IMR-90 (cell line): Measurements from ENCODE around the gene SLC29A2. TPM values are rescaled to one million over a fixed set of nuclear protein-coding genes. Genes with fewer than 3 reads are reported as not detected.

ENCODE experiments used
- ATAC-seq: fragments of 200-7000 bp; cut with Tn5 transposase; 2 replicates; pipeline ENCODE4 v1.9.1; 2020; ENCODE audit warnings: low read depth, mild to moderate bottlenecking, moderate library complexity
- BruUV-seq: library from RNA; stranded (reverse); fragments of 400-500 nt; replicated peaks from 2 replicates; lab custom pipeline; 2021; lab: Mats Ljungman, UMichigan
- CTCF ChIA-PET: fragments of 300-600 bp; formaldehyde crosslinking; extraction: SDS; loops from one replicate; lab custom pipeline; 2021; ENCODE audit warnings: antibody characterized with exemption; lab: Yijun Ruan, JAX
- POLR2A ChIA-PET: fragments of 300-600 bp; sonication (Branson Sonifier 250); formaldehyde crosslinking; loops from one replicate; lab custom pipeline; 2022; ENCODE audit warnings: antibody characterized with exemption; ENCODE audit not compliant: unreplicated experiment; lab: Charles Lee
- DNase-seq: peaks from one replicate; pipeline ENCODE4 v3.0.0; 2013
- H2AFZ ChIP-seq: replicated peaks from 2 replicates; pipeline ENCODE3; 2013; ENCODE audit warnings: low read length, mild to moderate bottlenecking; ENCODE audit not compliant: poor library complexity
- H2AK5ac ChIP-seq: 2 replicates; pipeline ENCODE4 v1.6.1; 2013; ENCODE audit warnings: low read depth, low read length, inconsistent platforms
- H2AK9ac ChIP-seq: replicated peaks from 2 replicates; pipeline ENCODE3; 2013; ENCODE audit warnings: mild to moderate bottlenecking, low read depth, low read length, moderate library complexity; ENCODE audit not compliant: poor library complexity
- H2BK120ac ChIP-seq: 2 replicates; pipeline ENCODE4 v1.6.1; 2013; ENCODE audit warnings: low read depth, low read length, inconsistent platforms
- H2BK15ac ChIP-seq: 3 replicates; pipeline ENCODE4 v1.6.1; 2013; ENCODE audit warnings: low read depth, low read length, inconsistent platforms
- H2BK20ac ChIP-seq: 2 replicates; pipeline ENCODE4 v1.6.1; 2013; ENCODE audit warnings: low read depth, mild to moderate bottlenecking, inconsistent platforms, low read length, moderate library complexity
- H2BK5ac ChIP-seq: 2 replicates; pipeline ENCODE4 v1.6.1; 2013; ENCODE audit warnings: mild to moderate bottlenecking, low read depth, low read length, inconsistent platforms; ENCODE audit not compliant: poor library complexity, severe bottlenecking
- H3K14ac ChIP-seq: replicated peaks from 2 replicates; pipeline ENCODE4 v1.6.1; 2013; ENCODE audit warnings: low read depth, low read length, inconsistent platforms
- H3K18ac ChIP-seq: 2 replicates; pipeline ENCODE4 v1.6.1; 2013; ENCODE audit warnings: low read depth, low read length, control low read depth
- H3K23ac ChIP-seq: 2 replicates; pipeline ENCODE4 v1.6.1; 2013; ENCODE audit warnings: low read depth, low read length, inconsistent platforms
- H3K27ac ChIP-seq: 2 replicates; pipeline ENCODE4 v1.5.1; 2013; ENCODE audit warnings: mild to moderate bottlenecking, control low read depth, low read length; ENCODE audit not compliant: insufficient read depth
- H3K27me3 ChIP-seq: 2 replicates; pipeline ENCODE4 v1.6.1; 2013; ENCODE audit warnings: low read length; ENCODE audit not compliant: control insufficient read depth, insufficient read depth
- H3K36me3 ChIP-seq: 2 replicates; pipeline ENCODE4 v1.6.1; 2013; ENCODE audit warnings: low read length, mixed read lengths; ENCODE audit not compliant: control insufficient read depth, insufficient read depth
- H3K4ac ChIP-seq: 2 replicates; pipeline ENCODE4 v1.6.1; 2013; ENCODE audit warnings: low read depth, low read length, inconsistent platforms
- H3K4me1 ChIP-seq: 2 replicates; pipeline ENCODE4 v1.6.1; 2013; ENCODE audit warnings: low read length, mixed read lengths; ENCODE audit not compliant: control insufficient read depth, insufficient read depth
- H3K4me2 ChIP-seq: 2 replicates; pipeline ENCODE4 v1.6.1; 2013; ENCODE audit warnings: low read depth, mild to moderate bottlenecking, control low read depth, low read length, moderate library complexity
- H3K4me3 ChIP-seq: 2 replicates; pipeline ENCODE4 v1.5.1; 2013; ENCODE audit warnings: low read depth, mild to moderate bottlenecking, control low read depth, low read length, moderate library complexity; ENCODE audit not compliant: insufficient read depth
- H3K56ac ChIP-seq: 2 replicates; pipeline ENCODE4 v1.6.1; 2013; ENCODE audit warnings: low read length, inconsistent platforms; ENCODE audit not compliant: insufficient read depth; ENCODE audit errors: extremely low read depth
- H3K79me1 ChIP-seq, 2 experiments: 2 replicates each; pipeline ENCODE4 v1.6.1; 2013; ENCODE audit warnings: low read length in 2 of 2, inconsistent platforms in 1 of 2, low read depth in 1 of 2
- H3K9ac ChIP-seq: 2 replicates; pipeline ENCODE4 v1.6.1; 2013; ENCODE audit warnings: low read depth, low read length, control low read depth
- H3K9me1 ChIP-seq: 2 replicates; pipeline ENCODE4 v1.6.1; 2013; ENCODE audit warnings: low read length, inconsistent platforms; ENCODE audit not compliant: insufficient read depth
- H3K9me3 ChIP-seq: 2 replicates; pipeline ENCODE4 v1.6.1; 2013; ENCODE audit warnings: low read length; ENCODE audit not compliant: control insufficient read depth, insufficient read depth
- H4K20me1 ChIP-seq: 2 replicates; pipeline ENCODE4 v1.6.1; 2013; ENCODE audit warnings: low read length, inconsistent platforms; ENCODE audit not compliant: insufficient read depth
- H4K5ac ChIP-seq: 2 replicates; pipeline ENCODE4 v1.6.1; 2013; ENCODE audit warnings: mild to moderate bottlenecking, low read depth, low read length, control low read depth
- H4K8ac ChIP-seq, 2 experiments: 2 replicates each; pipeline ENCODE4 v1.6.1; 2013; ENCODE audit warnings: low read depth in 2 of 2, low read length in 2 of 2, control low read depth in 1 of 2, inconsistent platforms in 1 of 2
- H4K91ac ChIP-seq: 2 replicates; pipeline ENCODE4 v1.6.1; 2013; ENCODE audit warnings: low read depth, low read length, inconsistent platforms; ENCODE audit not compliant: insufficient read depth
- BHLHE40 ChIP-seq: fragments of 150-350 bp; IDR thresholded peaks from 2 replicates; pipeline ENCODE4 v1.6.1; 2016; ENCODE audit warnings: mild to moderate bottlenecking, low read depth, low read length
- CEBPB ChIP-seq: IDR thresholded peaks from 2 replicates; pipeline ENCODE4 v1.6.1; 2012; ENCODE audit warnings: low read depth, low read length, improper control_type of control experiment
- CHD1 ChIP-seq: IDR thresholded peaks from 2 replicates; pipeline ENCODE4 v1.6.1; 2012; ENCODE audit warnings: low read depth, low read length, improper control_type of control experiment
- FOS ChIP-seq: fragments of 150-350 bp; IDR thresholded peaks from 2 replicates; pipeline ENCODE4 v1.6.1; 2016; ENCODE audit warnings: low read depth, low read length
- MAFK ChIP-seq: IDR thresholded peaks from 2 replicates; pipeline ENCODE4 v1.6.1; 2012; ENCODE audit warnings: low read depth, low read length, improper control_type of control experiment
- MXI1 ChIP-seq: IDR thresholded peaks from 2 replicates; pipeline ENCODE4 v1.6.1; 2012; ENCODE audit warnings: low read depth, mild to moderate bottlenecking, low read length, moderate library complexity, borderline replicate concordance
- NFE2L2 ChIP-seq: fragments of 150-350 bp; IDR thresholded peaks from 2 replicates; pipeline ENCODE4 v1.6.1; 2016; ENCODE audit warnings: low read depth, mild to moderate bottlenecking, low read length
- POLR2A ChIP-seq: IDR thresholded peaks from 2 replicates; pipeline ENCODE4 v1.6.1; 2012; ENCODE audit warnings: mild to moderate bottlenecking, low read depth, low read length
- RAD21 ChIP-seq: IDR thresholded peaks from 2 replicates; pipeline ENCODE4 v1.6.1; 2012; ENCODE audit warnings: low read length, improper control_type of control experiment
- RCOR1 ChIP-seq: IDR thresholded peaks from 2 replicates; pipeline ENCODE4 v1.6.1; 2012; ENCODE audit warnings: mild to moderate bottlenecking, low read length, improper control_type of control experiment; ENCODE audit not compliant: insufficient replicate concordance
- RFX5 ChIP-seq: IDR thresholded peaks from 2 replicates; pipeline ENCODE4 v1.8.0; 2012; ENCODE audit warnings: low read depth, mild to moderate bottlenecking, low read length, moderate library complexity
- SMC3 ChIP-seq: fragments of 150-350 bp; IDR thresholded peaks from 2 replicates; pipeline ENCODE4 v1.6.1; 2016; ENCODE audit warnings: low read depth, mild to moderate bottlenecking, antibody characterized with exemption, low read length, moderate library complexity
- USF2 ChIP-seq: fragments of 150-350 bp; IDR thresholded peaks from 2 replicates; pipeline ENCODE4 v1.6.1; 2017; ENCODE audit warnings: mild to moderate bottlenecking, antibody characterized with exemption, low read length, low read depth
- WGBS, 2 experiments: methylation state at CpG; one replicate each; pipeline versions ENCODE4 v1.1.5 to v1.1.7; 2013; ENCODE audit warnings: missing lambda C conversion rate in 2 of 2; ENCODE audit not compliant: insufficient read length in 1 of 2; ENCODE audit errors: extremely low coverage in 2 of 2; 5-methylcytosine and 5-hydroxymethylcytosine counted together
- dilution Hi-C: fragments of 300-500 bp; cut with HindIII; formaldehyde crosslinking; loops from one replicate; pipeline ENCODE4 v1.14.3; 2018; ENCODE audit warnings: low sequenced_read_pairs; ENCODE audit not compliant: unreplicated experiment
- in situ Hi-C: fragments of 300-500 bp; cut with MboI; formaldehyde crosslinking; loops from 3 replicates; pipeline ENCODE4 v1.14.3; 2019; ENCODE audit warnings: low sequenced_read_pairs, inconsistent platforms, mixed read lengths
- intact Hi-C: fragments of 100-400 bp; cut with micrococcal nuclease; formaldehyde crosslinking; loops from 2 replicates; pipeline ENCODE4 v1.10.0; 2022
- polyA plus RNA-seq, 3 experiments: library from polyadenylated mRNA; depleted of rRNA; stranded (reverse); fragments of >200 nt; gene quantifications; 2 replicates each; pipeline ENCODE4 v1.2.3, GENCODE V29; 2012; ENCODE audit warnings: low replicate concordance in 1 of 3
- total RNA-seq: library from RNA; depleted of rRNA; stranded (reverse); fragments of >200 nt; gene quantifications from 2 replicates; pipeline ENCODE4 v1.2.3, GENCODE V29; 2012
- TF ChIP-seq, protein P1 (sequence below): conservative IDR thresholded peaks from 2 replicates; pipeline ENCODE4 v1.5.1; 2012; ENCODE audit warnings: mild to moderate bottlenecking, low read depth, low read length, improper control_type of control experiment
- TF ChIP-seq, protein P2 (sequence below): fragments of 150-350 bp; IDR thresholded peaks from 2 replicates; pipeline ENCODE4 v1.6.1; 2016; ENCODE audit warnings: low read depth, mild to moderate bottlenecking, low read length, moderate library complexity, borderline replicate concordance

Gene SLC29A2
- total and polyA plus RNA-seq, 2 of the 4 experiments (the other 2 are of a cell fraction), result under 0.01 to 1.2 TPM

GRCh38 chr11:66330931-66331330 is 40.6 kb downstream of the SLC29A2 start:
- H3K27me3 ChIP-seq, result no peaks in the 10 kb centered on the region
- no peak overlapping the region for H3K18ac ChIP-seq
- no peak overlapping the region for H2AK5ac ChIP-seq
- H2BK120ac ChIP-seq, result no peak overlapping the region
- BruUV-seq, result no TSS peak
- no peak overlapping the region for H2BK20ac ChIP-seq
- no peak overlapping the region for H3K14ac ChIP-seq
- dilution Hi-C loops, result no loop called here
- peak overlapping the region; percentile 24 for H2AFZ ChIP-seq
- H3K9ac ChIP-seq, result no peak overlapping the region
- no peak overlapping the region for H3K4ac ChIP-seq
- no peak overlapping the region for H3K4me3 ChIP-seq
- peak overlapping the region; percentile 43 for H2AK9ac ChIP-seq
- H2BK15ac ChIP-seq, result no peak overlapping the region
- H4K20me1 ChIP-seq, result peaks cover 5% of the 10 kb centered on the region; the same call in 1 of the 2 replicates
- H3K23ac ChIP-seq, result no peak overlapping the region
- peaks cover 5 to 59% of the 10 kb centered on the region in 2 experiments for H3K79me1 ChIP-seq
- no peak overlapping the region for H4K8ac ChIP-seq
- H3K36me3 ChIP-seq, result peaks cover 18% of the 10 kb centered on the region
- no peak overlapping the region for H4K5ac ChIP-seq
- POLR2A ChIA-PET, result no interaction called here
- no peak overlapping the region for H3K27ac ChIP-seq
- CTCF ChIA-PET, result no interaction called here
- H3K56ac ChIP-seq, result no peak overlapping the region
- H3K4me1 ChIP-seq, result peaks cover 34% of the 10 kb centered on the region
- no peaks in the 10 kb centered on the region for H3K9me3 ChIP-seq
- no peak for DNase-seq
- H4K91ac ChIP-seq, result no peak overlapping the region
- H2BK5ac ChIP-seq, result no peak overlapping the region
- in situ Hi-C loops, result no loop called here
- intact Hi-C loops, result no loop called here
- no peak overlapping the region for H3K4me2 ChIP-seq
- 51% methylated on average over 6 of the region's 10 CpGs; no CpG with 5 or more reads in 1 of the 2 experiments for WGBS, 2 experiments
- TF ChIP-seq POLR2A (no peak), CEBPB (no peak), RFX5 (no peak), RCOR1 (no peak), FOS (no peak), CHD1 (no peak), MAFK (no peak), USF2 (no peak), RAD21 (no peak), BHLHE40 (no peak), MXI1 (no peak), SMC3 (no peak), NFE2L2 (no peak)
- TF ChIP-seq, protein P1, sequence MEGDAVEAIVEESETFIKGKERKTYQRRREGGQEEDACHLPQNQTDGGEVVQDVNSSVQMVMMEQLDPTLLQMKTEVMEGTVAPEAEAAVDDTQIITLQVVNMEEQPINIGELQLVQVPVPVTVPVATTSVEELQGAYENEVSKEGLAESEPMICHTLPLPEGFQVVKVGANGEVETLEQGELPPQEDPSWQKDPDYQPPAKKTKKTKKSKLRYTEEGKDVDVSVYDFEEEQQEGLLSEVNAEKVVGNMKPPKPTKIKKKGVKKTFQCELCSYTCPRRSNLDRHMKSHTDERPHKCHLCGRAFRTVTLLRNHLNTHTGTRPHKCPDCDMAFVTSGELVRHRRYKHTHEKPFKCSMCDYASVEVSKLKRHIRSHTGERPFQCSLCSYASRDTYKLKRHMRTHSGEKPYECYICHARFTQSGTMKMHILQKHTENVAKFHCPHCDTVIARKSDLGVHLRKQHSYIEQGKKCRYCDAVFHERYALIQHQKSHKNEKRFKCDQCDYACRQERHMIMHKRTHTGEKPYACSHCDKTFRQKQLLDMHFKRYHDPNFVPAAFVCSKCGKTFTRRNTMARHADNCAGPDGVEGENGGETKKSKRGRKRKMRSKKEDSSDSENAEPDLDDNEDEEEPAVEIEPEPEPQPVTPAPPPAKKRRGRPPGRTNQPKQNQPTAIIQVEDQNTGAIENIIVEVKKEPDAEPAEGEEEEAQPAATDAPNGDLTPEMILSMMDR, result no peak
- TF ChIP-seq, protein P2, sequence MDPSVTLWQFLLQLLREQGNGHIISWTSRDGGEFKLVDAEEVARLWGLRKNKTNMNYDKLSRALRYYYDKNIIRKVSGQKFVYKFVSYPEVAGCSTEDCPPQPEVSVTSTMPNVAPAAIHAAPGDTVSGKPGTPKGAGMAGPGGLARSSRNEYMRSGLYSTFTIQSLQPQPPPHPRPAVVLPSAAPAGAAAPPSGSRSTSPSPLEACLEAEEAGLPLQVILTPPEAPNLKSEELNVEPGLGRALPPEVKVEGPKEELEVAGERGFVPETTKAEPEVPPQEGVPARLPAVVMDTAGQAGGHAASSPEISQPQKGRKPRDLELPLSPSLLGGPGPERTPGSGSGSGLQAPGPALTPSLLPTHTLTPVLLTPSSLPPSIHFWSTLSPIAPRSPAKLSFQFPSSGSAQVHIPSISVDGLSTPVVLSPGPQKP, result no peak
- H3K9me1 ChIP-seq, result peaks cover 12% of the 10 kb centered on the region
- ATAC-seq, result no peak
